Caco-2 (cell line): ENCODE measurements around the gene GJB6. TPM values are rescaled to one million over a fixed set of nuclear protein-coding genes. Genes with fewer than 3 reads are reported as not detected.

Experiments used
- BruUV-seq: library from RNA; stranded (reverse); fragments of 400-500 nt; replicated peaks from 2 replicates; lab custom pipeline; 2021; lab: Mats Ljungman, UMichigan
- CTCF ChIA-PET: fragments of 300-600 bp; sonication (Branson Sonifier 250); formaldehyde crosslinking; loops from one replicate; lab custom pipeline; 2022; ENCODE audit warnings: antibody characterized with exemption; lab: Charles Lee
- POLR2A ChIA-PET: fragments of 300-600 bp; sonication (Branson Sonifier 250); formaldehyde crosslinking; loops from one replicate; lab custom pipeline; 2022; ENCODE audit warnings: antibody characterized with exemption; lab: Charles Lee
- DNase-seq, 2 experiments: peaks; one replicate each; pipeline versions ENCODE4 v3.0.0 to v3.0.0-alpha.2; 2020 to 2022
- H3K27me3 ChIP-seq: replicated peaks from 2 replicates; pipeline ENCODE4 v1.6.0; 2011; ENCODE audit warnings: low read length; ENCODE audit not compliant: control insufficient read depth, insufficient read depth
- H3K36me3 ChIP-seq: 2 replicates; pipeline ENCODE4 v1.5.1; 2011; ENCODE audit warnings: low read length; ENCODE audit not compliant: control insufficient read depth, insufficient read depth
- H3K4me1 ChIP-seq: fragments of 250-450 bp; sonication (Bioruptor Pico); 2 replicates; pipeline ENCODE4 v1.5.1; 2020; ENCODE audit warnings: mild to moderate bottlenecking
- H3K4me3 ChIP-seq: 2 replicates; pipeline ENCODE4 v1.5.1; 2011; ENCODE audit warnings: low read depth, mild to moderate bottlenecking, control low read depth, low read length
- H3K9me3 ChIP-seq: fragments of 250-450 bp; sonication (Bioruptor Pico); 2 replicates; pipeline ENCODE4 v1.5.1; 2020; ENCODE audit warnings: mild to moderate bottlenecking, moderate library complexity
- H3K27ac Mint-ChIP-seq: one replicate; pipeline ENCODE4 v1.8.0; 2022; ENCODE audit warnings: mixed read lengths; ENCODE audit not compliant: unreplicated experiment
- H3K27me3 Mint-ChIP-seq: one replicate; pipeline ENCODE4 v1.8.0; 2022; ENCODE audit warnings: mixed read lengths; ENCODE audit not compliant: insufficient read depth, unreplicated experiment
- H3K36me3 Mint-ChIP-seq: one replicate; pipeline ENCODE4 v1.8.0; 2022; ENCODE audit warnings: mild to moderate bottlenecking, mixed read lengths; ENCODE audit not compliant: insufficient read depth, unreplicated experiment
- H3K4me1 Mint-ChIP-seq: one replicate; pipeline ENCODE4 v1.8.0; 2022; ENCODE audit warnings: low read depth, mixed read lengths; ENCODE audit not compliant: unreplicated experiment
- H3K4me3 Mint-ChIP-seq: one replicate; pipeline ENCODE4 v1.8.0; 2022; ENCODE audit warnings: mild to moderate bottlenecking, moderate library complexity, mixed read lengths; ENCODE audit not compliant: unreplicated experiment
- H3K9me3 Mint-ChIP-seq: one replicate; pipeline ENCODE4 v1.8.0; 2022; ENCODE audit warnings: mixed read lengths; ENCODE audit not compliant: unreplicated experiment
- intact Hi-C: fragments of 100-400 bp; cut with micrococcal nuclease; formaldehyde crosslinking; loops from one replicate; pipeline ENCODE4 v1.10.0; 2022; ENCODE audit not compliant: unreplicated experiment
- total RNA-seq: library from RNA; stranded (reverse); gene quantifications from 2 replicates; pipeline ENCODE4 v1.2.3, GENCODE V29; 2022
- TF ChIP-seq, protein P1 (sequence below), 2 experiments: fragments of 200-600 bp in 1 of 2; IDR thresholded peaks; 1 replicate in 1 of 2; 2 replicates in 1 of 2; pipeline versions ENCODE4 v1.5.1 to v1.8.0; 2011 to 2022; ENCODE audit warnings: antibody characterized with exemption in 1 of 2, control low read depth in 1 of 2, inconsistent platforms in 1 of 2, low read depth in 1 of 2, low read length in 1 of 2, mild to moderate bottlenecking in 1 of 2, moderate library complexity in 1 of 2; ENCODE audit not compliant: insufficient read depth in 1 of 2, severe bottlenecking in 1 of 2, unreplicated experiment in 1 of 2

Gene GJB6
- total RNA-seq, 1 experiment from 2014 or later = not detected

DNA sequence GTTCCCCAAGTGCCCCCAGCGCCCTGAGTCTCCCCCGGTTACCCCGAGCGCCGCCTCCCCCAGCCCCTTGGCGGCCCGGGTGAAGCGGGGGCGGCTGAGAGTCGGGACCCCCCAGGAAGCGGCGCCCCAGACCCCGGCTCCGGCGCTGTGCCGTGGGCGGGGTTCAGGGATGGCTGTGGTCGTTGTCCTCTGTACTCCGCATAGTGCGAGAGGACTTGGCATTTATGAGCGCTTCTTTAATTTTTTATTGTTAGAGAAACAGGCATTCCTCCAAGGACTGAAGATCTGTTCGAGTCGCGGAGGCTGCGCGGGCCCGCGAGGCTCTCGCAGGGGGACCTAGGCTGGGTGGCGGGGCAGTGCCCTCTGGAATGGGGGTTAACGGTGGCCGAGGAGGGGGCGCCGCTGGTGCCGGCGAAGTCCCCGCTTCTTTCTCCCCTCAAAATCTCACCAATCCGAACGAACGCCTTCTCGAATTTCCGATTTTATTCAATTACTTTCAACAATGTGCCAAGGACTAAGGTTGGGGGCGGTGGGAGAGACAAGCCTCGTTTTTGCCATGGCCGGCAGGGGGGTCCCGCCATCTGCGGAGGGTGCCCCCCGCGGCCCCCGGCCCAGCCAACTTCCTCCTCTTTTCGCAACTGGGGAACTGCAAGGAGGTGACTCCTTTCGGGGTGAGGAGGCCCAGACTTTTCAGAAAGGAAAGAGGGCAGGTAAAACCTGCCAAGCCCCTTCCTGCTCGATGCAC is 38.8 kb downstream of the GJB6 start:
- no peaks in the 10 kb centered on the region for H3K36me3 Mint-ChIP-seq
- no peak for DNase-seq
- Histone ChIP-seq H3K27me3 (peaks cover 1% of the 10 kb centered on the region), H3K9me3 (no peaks in the 10 kb centered on the region), H3K36me3 (no peaks in the 10 kb centered on the region), H3K4me1 (0 out of 2 replicates have a peak, but pooled peaks cover 6% of the 10 kb centered on the region), H3K4me3 (peak overlapping the region; percentile 52)
- POLR2A ChIA-PET = no interaction called here
- no peaks in the 10 kb centered on the region for H3K9me3 Mint-ChIP-seq
- TF ChIP-seq, protein P1, sequence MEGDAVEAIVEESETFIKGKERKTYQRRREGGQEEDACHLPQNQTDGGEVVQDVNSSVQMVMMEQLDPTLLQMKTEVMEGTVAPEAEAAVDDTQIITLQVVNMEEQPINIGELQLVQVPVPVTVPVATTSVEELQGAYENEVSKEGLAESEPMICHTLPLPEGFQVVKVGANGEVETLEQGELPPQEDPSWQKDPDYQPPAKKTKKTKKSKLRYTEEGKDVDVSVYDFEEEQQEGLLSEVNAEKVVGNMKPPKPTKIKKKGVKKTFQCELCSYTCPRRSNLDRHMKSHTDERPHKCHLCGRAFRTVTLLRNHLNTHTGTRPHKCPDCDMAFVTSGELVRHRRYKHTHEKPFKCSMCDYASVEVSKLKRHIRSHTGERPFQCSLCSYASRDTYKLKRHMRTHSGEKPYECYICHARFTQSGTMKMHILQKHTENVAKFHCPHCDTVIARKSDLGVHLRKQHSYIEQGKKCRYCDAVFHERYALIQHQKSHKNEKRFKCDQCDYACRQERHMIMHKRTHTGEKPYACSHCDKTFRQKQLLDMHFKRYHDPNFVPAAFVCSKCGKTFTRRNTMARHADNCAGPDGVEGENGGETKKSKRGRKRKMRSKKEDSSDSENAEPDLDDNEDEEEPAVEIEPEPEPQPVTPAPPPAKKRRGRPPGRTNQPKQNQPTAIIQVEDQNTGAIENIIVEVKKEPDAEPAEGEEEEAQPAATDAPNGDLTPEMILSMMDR (IDR thresholded peaks at IDR 0.05; ENCODE audit: insufficient read depth in 1 of 2, low read depth in 1 of 2, low read length in 1 of 2, severe bottlenecking in 1 of 2, unreplicated experiment in 1 of 2) = no peak
- peak overlapping the region; percentile 70 for H3K4me3 Mint-ChIP-seq
- no TSS peak for BruUV-seq
- H3K4me1 Mint-ChIP-seq = no peaks in the 10 kb centered on the region
- peaks cover 31% of the 10 kb centered on the region for H3K27me3 Mint-ChIP-seq
- CTCF ChIA-PET = no interaction called here
- intact Hi-C loops = no loop called here
- no peak overlapping the region for H3K27ac Mint-ChIP-seq

- no peaks in the 10 kb centered on the region for H3K4me1 Mint-ChIP-seq
- Histone ChIP-seq H3K9me3 (no peaks in the 10 kb centered on the region), H3K4me1 (0 out of 2 replicates have a peak, but pooled peaks cover 6% of the 10 kb centered on the region), H3K27me3 (peaks cover 1% of the 10 kb centered on the region), H3K4me3 (peak within 1 kb of the TSS; percentile 52), H3K36me3 (no peaks in the 10 kb centered on the region)
- POLR2A ChIA-PET = no interaction called here
- CTCF ChIA-PET = interaction anchor here (0.8 kb wide), 1 partner anchor 296 kb away, joined by 3 read pairs; no protein-coding TSS in a partner anchor
- TF ChIP-seq, protein P1 (IDR thresholded peaks at IDR 0.05; ENCODE audit: insufficient read depth in 1 of 2, low read depth in 1 of 2, low read length in 1 of 2, severe bottlenecking in 1 of 2, unreplicated experiment in 1 of 2) = no peak
- peak in 1 of 2 experiments; percentile 19 for DNase-seq
- peaks cover 31% of the 10 kb centered on the region for H3K27me3 Mint-ChIP-seq
- intact Hi-C loops = no loop called here
- no TSS peak for BruUV-seq
- peak within 1 kb of the TSS; percentile 70 for H3K4me3 Mint-ChIP-seq
- H3K36me3 Mint-ChIP-seq = no peaks in the 10 kb centered on the region
- H3K27ac Mint-ChIP-seq = no peak within 1 kb of the TSS
- no peaks in the 10 kb centered on the region for H3K9me3 Mint-ChIP-seq
Measured at GRCh38 chr13:20192836-20193161, 39.3 kb downstream of the GJB6 start, which contains the start of gene GJB2. GJB2 (minus strand) TSS chr13:20192938; CDS start chr13:20189581, 3,357 bp downstream.

- ChIA-PET CTCF (interaction anchor here (0.6 to 0.8 kb wide), 2 partner anchors 182 to 297 kb away, joined by 3 read pairs; no protein-coding TSS in a partner anchor), POLR2A (no interaction called here)
- Mint-ChIP-seq H3K9me3 (no peaks in the 10 kb centered on the region), H3K36me3 (no peaks in the 10 kb centered on the region), H3K27me3 (peaks cover 31% of the 10 kb centered on the region), H3K4me3 (peak overlapping the region; percentile 70), H3K4me1 (no peaks in the 10 kb centered on the region), H3K27ac (no peak overlapping the region)
- intact Hi-C loops = no loop called here
- Histone ChIP-seq H3K27me3 (peaks cover 1% of the 10 kb centered on the region), H3K4me3 (peak overlapping the region; percentile 52), H3K36me3 (no peaks in the 10 kb centered on the region), H3K4me1 (0 out of 2 replicates have a peak, but pooled peaks cover 6% of the 10 kb centered on the region), H3K9me3 (no peaks in the 10 kb centered on the region)
- no TSS peak for BruUV-seq
- TF ChIP-seq, protein P1 (IDR thresholded peaks at IDR 0.05; ENCODE audit: insufficient read depth in 1 of 2, low read depth in 1 of 2, low read length in 1 of 2, severe bottlenecking in 1 of 2, unreplicated experiment in 1 of 2) = peak in 1 of 2 experiments; percentile 7
- peak in 1 of 2 experiments; percentile 52 for DNase-seq
Measured at GRCh38 chr13:20192158-20192835, 39.8 kb downstream of the GJB6 start.
